HEK293T (cell line): ENCODE data around the gene ZDHHC13.

Source experiments
- CTCF ChIA-PET: fragments of 350-600 bp; formaldehyde crosslinking; extraction: SDS; loops from one replicate; lab custom pipeline; 2021; ENCODE audit warnings: antibody characterized with exemption, inconsistent platforms; lab: Yijun Ruan, JAX
- POLR2A ChIA-PET: fragments of 350-600 bp; formaldehyde crosslinking; extraction: SDS; loops from one replicate; lab custom pipeline; 2020; ENCODE audit warnings: antibody characterized with exemption, inconsistent platforms; lab: Yijun Ruan, JAX
- DNase-seq: peaks from one replicate; pipeline ENCODE4 v3.0.0; 2012; ENCODE audit warnings: mixed read lengths; ENCODE audit errors: extremely low spot score
- ARNT ChIP-seq: fragments of 450-650 bp; IDR thresholded peaks from 2 replicates; pipeline ENCODE4 v1.6.1; 2017; ENCODE audit warnings: mild to moderate bottlenecking
- BHLHE40 ChIP-seq: fragments of 450-650 bp; IDR thresholded peaks from 2 replicates; pipeline ENCODE4 v1.6.1; 2016; ENCODE audit warnings: mild to moderate bottlenecking, moderate library complexity, borderline replicate concordance
- CTBP1 ChIP-seq: fragments of 450-650 bp; IDR thresholded peaks from 2 replicates; pipeline ENCODE4 v1.6.1; 2016; ENCODE audit warnings: borderline replicate concordance
- ELF4 ChIP-seq: fragments of 450-650 bp; IDR thresholded peaks from 2 replicates; pipeline ENCODE4 v1.6.1; 2017; ENCODE audit warnings: antibody characterized with exemption
- FOXA1 ChIP-seq: fragments of 450-650 bp; IDR thresholded peaks from 2 replicates; pipeline ENCODE4 v1.6.1; 2016; ENCODE audit warnings: mild to moderate bottlenecking
- FOXK2 ChIP-seq: fragments of 450-650 bp; IDR thresholded peaks from 2 replicates; pipeline ENCODE4 v1.6.1; 2016; ENCODE audit warnings: mild to moderate bottlenecking
- FOXM1 ChIP-seq: fragments of 450-650 bp; IDR thresholded peaks from 2 replicates; pipeline ENCODE4 v1.6.1; 2017; ENCODE audit warnings: mild to moderate bottlenecking, borderline replicate concordance
- HDGF ChIP-seq: fragments of 450-650 bp; IDR thresholded peaks from 2 replicates; pipeline ENCODE4 v1.6.1; 2017; ENCODE audit warnings: antibody characterized with exemption, borderline replicate concordance
- L3MBTL2 ChIP-seq: fragments of 450-650 bp; conservative IDR thresholded peaks from 2 replicates; pipeline ENCODE4 v1.6.1; 2016; ENCODE audit warnings: mild to moderate bottlenecking
- LEF1 ChIP-seq: fragments of 450-650 bp; IDR thresholded peaks from 2 replicates; pipeline ENCODE4 v1.6.1; 2017; ENCODE audit warnings: mild to moderate bottlenecking, borderline replicate concordance
- NFRKB ChIP-seq: fragments of 450-650 bp; IDR thresholded peaks from 2 replicates; pipeline ENCODE4 v1.6.1; 2016; ENCODE audit warnings: mild to moderate bottlenecking, moderate library complexity
- PKNOX1 ChIP-seq: fragments of 450-650 bp; IDR thresholded peaks from 2 replicates; pipeline ENCODE4 v1.6.1; 2016
- SP1 ChIP-seq: fragments of 450-650 bp; IDR thresholded peaks from 2 replicates; pipeline ENCODE4 v1.6.1; 2017
- SUZ12 ChIP-seq: fragments of 450-650 bp; IDR thresholded peaks from 2 replicates; pipeline ENCODE4 v1.6.1; 2016; ENCODE audit warnings: mild to moderate bottlenecking
- TARDBP ChIP-seq: fragments of 450-650 bp; IDR thresholded peaks from 2 replicates; pipeline ENCODE4 v1.6.1; 2016
- ZNF384 ChIP-seq: fragments of 450-650 bp; IDR thresholded peaks from 2 replicates; pipeline ENCODE4 v1.6.1; 2016

The ZDHHC13 gene

DNA sequence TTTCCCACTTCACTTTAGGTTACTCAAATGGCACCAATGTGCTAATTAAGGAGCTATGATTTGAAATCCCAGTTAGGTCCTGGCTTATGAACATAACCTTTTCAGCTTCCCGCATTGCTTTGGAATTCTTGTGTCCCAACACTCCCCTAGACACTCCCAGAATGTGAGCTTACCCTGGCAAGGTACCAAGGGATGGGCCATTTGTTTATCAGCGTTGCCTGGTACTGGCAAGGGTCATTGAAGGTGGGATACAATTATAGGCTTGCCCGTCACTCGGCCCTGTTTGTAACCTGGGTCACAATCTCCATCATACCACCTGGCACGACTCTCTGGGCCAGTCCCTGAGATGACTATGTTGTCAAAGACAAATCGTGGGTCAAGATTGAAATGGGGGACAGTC lies 79.5 kb downstream of the ZDHHC13 start:
- no peak for DNase-seq
- POLR2A ChIA-PET = no interaction called here
- CTCF ChIA-PET = no interaction called here
- no peak for TF ChIP-seq ARNT
- TF ChIP-seq BHLHE40 = no peak
- TF ChIP-seq NFRKB = no peak
- TF ChIP-seq FOXA1 = no peak
- no peak for TF ChIP-seq LEF1
- TF ChIP-seq HDGF = no peak
- TF ChIP-seq ZNF384 = no peak
- no peak for TF ChIP-seq SUZ12

GRCh38 chr11:19199048-19199447 lies 82.1 kb downstream of the ZDHHC13 start:
- no peak for DNase-seq
- ChIA-PET CTCF (interaction anchor here (0.5 kb wide), 1 partner anchor 251 kb away, joined by 3 read pairs; no protein-coding TSS in a partner anchor), POLR2A (no interaction called here)
- TF ChIP-seq CTBP1 = no peak
- no peak for TF ChIP-seq FOXM1
- TF ChIP-seq FOXK2 = no peak
- TF ChIP-seq ZNF384 = no peak
- no peak for TF ChIP-seq HDGF
- TF ChIP-seq L3MBTL2 = no peak
- TF ChIP-seq TARDBP = no peak
- TF ChIP-seq LEF1 = no peak
- no peak for TF ChIP-seq FOXA1
- TF ChIP-seq BHLHE40 = no peak
- no peak for TF ChIP-seq ARNT
- no peak for TF ChIP-seq SUZ12
- no peak for TF ChIP-seq NFRKB
- TF ChIP-seq PKNOX1 = no peak
- no peak for TF ChIP-seq SP1
- TF ChIP-seq ELF4 = no peak

- POLR2A ChIA-PET = no interaction called here
- TF ChIP-seq NFRKB = no peak
- no peak for TF ChIP-seq L3MBTL2
- TF ChIP-seq ARNT = no peak
- no peak for TF ChIP-seq LEF1
- TF ChIP-seq ZNF384 = no peak
- TF ChIP-seq FOXM1 = no peak
- TF ChIP-seq ELF4 = no peak
- CTCF ChIA-PET = no interaction called here
Observed at GRCh38 chr11:19199771-19200170, 82.8 kb downstream of the ZDHHC13 start.

GRCh38 chr11:19200410-19201201 lies 83.6 kb downstream of the ZDHHC13 start:
- CTCF ChIA-PET = no interaction called here
- POLR2A ChIA-PET = no interaction called here
- no peak for DNase-seq
- TF ChIP-seq HDGF (no peak), SUZ12 (no peak)

More at GRCh38 chr11:19199771-19200170, 82.8 kb downstream of the ZDHHC13 start:
- DNase-seq = no peak

GRCh38 chr11:19201737-19202605 lies 85.0 kb downstream of the ZDHHC13 start, which contains the start of gene CSRP3:
Gene CSRP3, minus strand, starts transcription at chr11:19201983. Its CDS starts 9,535 bp downstream, at chr11:19192448.
- DNase-seq = no peak
- POLR2A ChIA-PET = no interaction called here
- CTCF ChIA-PET = no interaction called here
- TF ChIP-seq NFRKB (no peak), FOXA1 (no peak), HDGF (no peak), L3MBTL2 (no peak), ARNT (no peak), TARDBP (no peak), LEF1 (no peak), SUZ12 (no peak), FOXM1 (no peak), BHLHE40 (no peak), SP1 (no peak), PKNOX1 (no peak), CTBP1 (no peak), ZNF384 (no peak), FOXK2 (no peak)

DNA sequence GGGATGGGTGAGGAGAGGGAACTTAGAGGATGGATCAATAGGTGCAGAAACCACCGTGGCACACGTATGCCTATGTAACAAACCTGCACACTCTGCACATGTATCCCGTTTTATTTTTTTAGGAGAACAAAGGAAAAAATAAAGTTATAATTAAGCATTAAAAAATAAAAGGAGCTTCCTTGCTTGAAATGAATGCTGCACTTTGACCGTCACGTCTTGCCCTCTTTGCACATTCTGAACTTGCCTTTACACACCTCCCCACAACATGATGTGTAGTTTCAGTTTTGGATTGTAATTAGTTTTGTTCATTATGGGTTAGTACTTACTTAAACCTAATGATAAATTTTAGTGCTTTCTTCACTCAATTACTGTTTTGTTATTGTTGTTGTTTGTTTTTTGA lies 87.9 kb downstream of the ZDHHC13 start:
- no peak for DNase-seq
- ChIA-PET POLR2A (no interaction called here), CTCF (no interaction called here)
- TF ChIP-seq HDGF (no peak), SUZ12 (no peak), NFRKB (no peak), FOXM1 (no peak), TARDBP (no peak), L3MBTL2 (no peak), ZNF384 (no peak), ELF4 (no peak), FOXK2 (no peak), CTBP1 (no peak), ARNT (no peak), LEF1 (no peak), PKNOX1 (no peak), BHLHE40 (no peak), SP1 (no peak), FOXA1 (no peak)
